Neuronal stem cell (in vitro differentiated cells): ENCODE data around the gene KBTBD7.

Experiments
- DNase-seq: peaks from one replicate; pipeline ENCODE4 v3.0.0-alpha.2; 2013; ENCODE audit warnings: low spot score
- H2AFZ ChIP-seq: one replicate; pipeline ENCODE4 v1.6.1; 2013; ENCODE audit warnings: mild to moderate bottlenecking, low read length, inconsistent platforms
- H2AK5ac ChIP-seq: 2 replicates; pipeline ENCODE4 v1.6.1; 2013; ENCODE audit warnings: low read depth, mild to moderate bottlenecking, inconsistent platforms, low read length, moderate library complexity, mixed read lengths
- H2BK120ac ChIP-seq: 2 replicates; pipeline ENCODE4 v1.6.1; 2013; ENCODE audit warnings: low read depth, mild to moderate bottlenecking, inconsistent platforms, low read length, moderate library complexity, mixed read lengths
- H2BK12ac ChIP-seq: one replicate; pipeline ENCODE4 v1.6.1; 2013; ENCODE audit warnings: low read length, inconsistent platforms
- H2BK15ac ChIP-seq: 2 replicates; pipeline ENCODE4 v1.6.1; 2013; ENCODE audit warnings: mild to moderate bottlenecking, low read length, inconsistent platforms, mixed read lengths
- H2BK5ac ChIP-seq: one replicate; pipeline ENCODE4 v1.6.1; 2013; ENCODE audit warnings: inconsistent platforms, mild to moderate bottlenecking, low read length, moderate library complexity
- H3K14ac ChIP-seq: one replicate; pipeline ENCODE4 v1.6.1; 2013; ENCODE audit warnings: low read length, inconsistent platforms
- H3K18ac ChIP-seq: 2 replicates; pipeline ENCODE4 v1.6.1; 2013; ENCODE audit warnings: low read length, inconsistent platforms
- H3K23ac ChIP-seq: 2 replicates; pipeline ENCODE4 v1.6.1; 2013; ENCODE audit warnings: low read depth, mild to moderate bottlenecking, mixed read lengths, low read length, inconsistent platforms; ENCODE audit not compliant: poor library complexity
- H3K27ac ChIP-seq: replicated peaks from 3 replicates; pipeline ENCODE4 v1.5.1; 2013; ENCODE audit warnings: low read length, inconsistent platforms
- H3K27me3 ChIP-seq, 3 experiments: 2 replicates each; pipeline ENCODE4 v1.6.1; 2013; ENCODE audit warnings: low read length in 3 of 3, mild to moderate bottlenecking in 2 of 3, inconsistent platforms in 1 of 3, low read depth in 1 of 3, mixed read lengths in 1 of 3, moderate library complexity in 1 of 3; ENCODE audit not compliant: control insufficient read depth in 3 of 3, insufficient read depth in 3 of 3
- H3K36me3 ChIP-seq, 2 donors: replicated peaks in 1 of 2; 2 replicates each; pipeline ENCODE4 v1.6.1; 2013; ENCODE audit warnings: low read length in 2 of 2; ENCODE audit not compliant: control insufficient read depth in 2 of 2, insufficient read depth in 2 of 2
- H3K4ac ChIP-seq: 2 replicates; pipeline ENCODE4 v1.6.1; 2013; ENCODE audit warnings: inconsistent platforms, mild to moderate bottlenecking, low read length, moderate library complexity
- H3K4me1 ChIP-seq, 2 donors: 1 replicate in 1 of 2; 2 replicates in 1 of 2; pipeline ENCODE4 v1.6.1; 2013; ENCODE audit warnings: low read length in 2 of 2, low read depth in 1 of 2; ENCODE audit not compliant: control insufficient read depth in 2 of 2, insufficient read depth in 1 of 2
- H3K4me2 ChIP-seq: one replicate; pipeline ENCODE4 v1.6.1; 2013; ENCODE audit warnings: mild to moderate bottlenecking, low read length, inconsistent platforms; ENCODE audit not compliant: insufficient read depth, poor library complexity, severe bottlenecking
- H3K4me3 ChIP-seq, 2 donors: 2 replicates each; pipeline ENCODE4 v1.5.1; 2013; ENCODE audit warnings: low read length in 2 of 2, mild to moderate bottlenecking in 2 of 2, inconsistent platforms in 1 of 2, moderate library complexity in 1 of 2
- H3K79me1 ChIP-seq: one replicate; pipeline ENCODE4 v1.6.1; 2013; ENCODE audit warnings: low read depth, mild to moderate bottlenecking, inconsistent platforms, low read length, moderate library complexity
- H3K9ac ChIP-seq: one replicate; pipeline ENCODE4 v1.6.1; 2013; ENCODE audit warnings: mild to moderate bottlenecking, low read depth, low read length, inconsistent platforms; ENCODE audit not compliant: poor library complexity
- H3K9me3 ChIP-seq, 2 donors: replicated peaks in 1 of 2; 2 replicates each; pipeline versions ENCODE3 to v1.6.1; 2013; ENCODE audit warnings: low read length in 2 of 2, mild to moderate bottlenecking in 2 of 2, inconsistent platforms in 1 of 2, low read depth in 1 of 2, mixed read lengths in 1 of 2, moderate library complexity in 1 of 2; ENCODE audit not compliant: control insufficient read depth in 2 of 2, insufficient read depth in 1 of 2
- H4K8ac ChIP-seq: one replicate; pipeline ENCODE4 v1.6.1; 2013; ENCODE audit warnings: low read depth, mild to moderate bottlenecking, inconsistent platforms, low read length, moderate library complexity
- H4K91ac ChIP-seq: one replicate; pipeline ENCODE4 v1.6.1; 2013; ENCODE audit warnings: low read length, low read depth, mild to moderate bottlenecking, inconsistent platforms; ENCODE audit not compliant: poor library complexity
- WGBS, 2 donors: extraction: QIAGEN DNeasy Blood & Tissue Kit; methylation state at CpG; one replicate each; pipeline ENCODE4 v1.1.7; 2013; ENCODE audit warnings: missing lambda C conversion rate in 2 of 2, mixed read lengths in 1 of 2; ENCODE audit not compliant: insufficient read length in 2 of 2, insufficient replicate concordance in 1 of 2; ENCODE audit errors: extremely low coverage in 2 of 2; 5-methylcytosine and 5-hydroxymethylcytosine counted together

Gene KBTBD7

DNA sequence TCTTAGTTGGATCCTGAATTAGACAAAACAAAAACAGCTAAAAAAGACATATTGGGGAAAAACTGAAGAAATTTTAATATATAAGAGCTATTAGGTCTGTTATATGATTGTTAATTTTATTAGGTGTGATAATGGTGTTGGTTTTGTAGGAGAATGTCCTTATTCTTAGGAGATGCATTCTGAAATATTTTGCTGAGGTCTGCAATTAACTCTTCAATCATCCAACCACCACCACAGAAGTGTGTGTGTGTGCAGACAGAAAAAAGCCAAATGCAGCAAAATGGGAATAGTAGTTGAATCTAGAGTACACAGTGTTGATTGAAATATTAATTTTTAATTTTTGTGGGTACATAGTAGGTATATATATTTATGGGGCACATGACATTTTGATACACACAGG, 12.1 kb upstream of the KBTBD7 start:
- no peak overlapping the region for H3K4ac ChIP-seq
- no peak overlapping the region for H2BK120ac ChIP-seq
- no peak overlapping the region for H3K4me3 ChIP-seq
- no peaks in the 10 kb centered on the region for H3K4me1 ChIP-seq
- H4K91ac ChIP-seq, result no peak overlapping the region
- H3K18ac ChIP-seq, result no peak overlapping the region
- H3K14ac ChIP-seq, result no peak overlapping the region
- no peaks in the 10 kb centered on the region for H3K79me1 ChIP-seq
- no peak overlapping the region for H2BK5ac ChIP-seq
- no peak overlapping the region for H2AFZ ChIP-seq
- H3K23ac ChIP-seq, result no peak overlapping the region
- no peak overlapping the region for H4K8ac ChIP-seq
- H3K4me2 ChIP-seq, result no peak overlapping the region
- H3K9ac ChIP-seq, result no peak overlapping the region
- no peak overlapping the region for H3K27ac ChIP-seq
- no peak overlapping the region for H2BK12ac ChIP-seq
- no peaks in the 10 kb centered on the region for H3K36me3 ChIP-seq
- H2AK5ac ChIP-seq, result no peak overlapping the region
- H3K9me3 ChIP-seq, result peaks cover 0 to 23% of the 10 kb centered on the region in 2 donors
- no peak for DNase-seq
- no peak overlapping the region for H2BK15ac ChIP-seq
- H3K27me3 ChIP-seq, result no peaks in the 10 kb centered on the region

DNA sequence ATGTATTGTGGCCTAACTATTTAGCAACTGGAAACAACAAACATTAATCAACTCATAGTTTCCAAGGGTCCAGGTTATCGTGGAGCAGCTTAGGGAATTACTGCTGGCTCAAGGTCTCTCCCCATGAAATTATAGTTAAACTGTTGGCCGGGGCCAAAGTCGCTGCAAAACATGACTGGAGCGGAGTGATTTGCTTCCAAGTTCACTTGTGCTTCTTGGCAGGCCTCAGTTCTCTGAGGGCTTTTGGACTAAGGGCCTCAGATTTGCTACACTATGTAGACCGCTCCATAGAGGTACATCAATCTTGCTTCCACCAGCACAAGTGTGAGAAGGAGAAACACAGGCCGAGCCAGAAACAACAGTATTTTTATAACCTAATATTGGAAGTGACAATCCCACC, 9.4 kb upstream of the KBTBD7 start:
- no peaks in the 10 kb centered on the region for H3K36me3 ChIP-seq
- DNase-seq, result no peak
- H3K79me1 ChIP-seq, result no peaks in the 10 kb centered on the region
- no peak overlapping the region for H3K4me3 ChIP-seq
- H3K9me3 ChIP-seq, result peaks cover 0 to 12% of the 10 kb centered on the region in 2 donors
- no peaks in the 10 kb centered on the region for H3K4me1 ChIP-seq
- no peak overlapping the region for H2BK5ac ChIP-seq
- H3K14ac ChIP-seq, result no peak overlapping the region
- no peak overlapping the region for H3K27ac ChIP-seq
- H2BK15ac ChIP-seq, result no peak overlapping the region
- H3K9ac ChIP-seq, result no peak overlapping the region
- no peaks in the 10 kb centered on the region for H3K27me3 ChIP-seq
- H3K4me2 ChIP-seq, result no peak overlapping the region
- H2BK120ac ChIP-seq, result no peak overlapping the region
- H3K4ac ChIP-seq, result no peak overlapping the region
- no peak overlapping the region for H2BK12ac ChIP-seq
- no peak overlapping the region for H2AFZ ChIP-seq
- H4K8ac ChIP-seq, result no peak overlapping the region
- H3K18ac ChIP-seq, result no peak overlapping the region
- no CpG with 5 or more reads among the region's 6 CpGs for WGBS, 2 donors
- no peak overlapping the region for H3K23ac ChIP-seq
- H2AK5ac ChIP-seq, result no peak overlapping the region
- H4K91ac ChIP-seq, result no peak overlapping the region

DNA sequence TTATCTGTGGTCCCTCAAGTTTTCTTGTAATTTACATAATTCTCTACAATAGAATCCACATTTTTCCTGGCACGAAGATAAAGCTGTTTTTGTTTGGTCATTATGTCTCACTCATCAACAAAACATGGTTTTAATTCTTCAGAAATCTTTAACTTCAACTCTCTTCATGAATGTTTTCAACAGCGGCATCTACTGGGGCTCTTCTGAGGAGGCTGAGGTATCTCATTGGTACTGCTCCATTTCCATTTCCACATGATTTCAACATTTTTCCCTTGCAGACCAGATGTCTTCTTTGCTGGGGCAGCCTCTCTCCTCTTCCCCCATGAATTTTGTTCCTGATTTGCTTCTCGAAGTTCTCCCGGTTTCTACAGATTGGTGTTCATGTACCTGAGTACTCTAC, 5.8 kb upstream of the KBTBD7 start:
- H2BK15ac ChIP-seq, result no peak overlapping the region
- no CpG with 5 or more reads among the region's 4 CpGs for WGBS, 2 donors
- H3K4ac ChIP-seq, result no peak overlapping the region
- no peak for DNase-seq
- no peak overlapping the region for H3K9ac ChIP-seq
- H4K91ac ChIP-seq, result no peak overlapping the region
- H3K18ac ChIP-seq, result no peak overlapping the region
- no peak overlapping the region for H2BK120ac ChIP-seq
- no peak overlapping the region for H2AK5ac ChIP-seq
- H3K36me3 ChIP-seq, result no peaks in the 10 kb centered on the region
- H2AFZ ChIP-seq, result no peak overlapping the region
- H3K27me3 ChIP-seq, result no peaks in the 10 kb centered on the region
- H3K4me1 ChIP-seq, result no peaks in the 10 kb centered on the region
- no peak overlapping the region for H2BK12ac ChIP-seq
- H3K27ac ChIP-seq, result no peak overlapping the region
- no peak overlapping the region for H3K4me3 ChIP-seq
- no peak overlapping the region for H3K23ac ChIP-seq
- no peak overlapping the region for H3K14ac ChIP-seq
- no peak overlapping the region for H2BK5ac ChIP-seq
- H3K9me3 ChIP-seq, result no peaks in the 10 kb centered on the region
- H3K4me2 ChIP-seq, result no peak overlapping the region
- H4K8ac ChIP-seq, result no peak overlapping the region
- no peaks in the 10 kb centered on the region for H3K79me1 ChIP-seq

DNA sequence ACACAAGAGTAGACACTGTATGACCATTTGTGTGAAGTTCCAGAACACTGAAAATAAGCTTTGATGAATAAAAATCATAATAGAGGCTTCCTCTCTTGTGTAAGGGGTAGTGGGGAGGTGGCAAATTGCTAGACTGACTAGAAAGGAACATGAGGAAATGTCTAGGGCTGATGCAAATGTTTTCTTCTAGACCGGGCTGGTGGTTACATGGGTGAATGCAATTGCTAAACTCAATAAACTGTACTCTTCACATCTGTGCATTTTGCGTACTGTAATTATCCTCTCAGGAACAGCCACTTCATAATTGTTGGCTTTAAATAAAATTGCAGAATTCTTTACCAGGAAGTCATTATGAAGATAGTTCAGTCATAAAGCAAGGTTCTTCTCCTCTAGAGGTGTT, 5.2 kb upstream of the KBTBD7 start:
- no CpG with 5 or more reads among the region's 2 CpGs for WGBS, 2 donors

More for the DNA sequence above, 5.2 kb upstream of the KBTBD7 start:
- no peak overlapping the region for H2BK12ac ChIP-seq
- no peaks in the 10 kb centered on the region for H3K36me3 ChIP-seq
- no peak overlapping the region for H3K18ac ChIP-seq
- no peak overlapping the region for H3K23ac ChIP-seq
- no peak overlapping the region for H4K91ac ChIP-seq
- H3K79me1 ChIP-seq, result no peaks in the 10 kb centered on the region
- no peak overlapping the region for H2BK120ac ChIP-seq
- H3K9me3 ChIP-seq, result no peaks in the 10 kb centered on the region
- no peak overlapping the region for H2AK5ac ChIP-seq
- no peak overlapping the region for H3K4ac ChIP-seq
- no peak overlapping the region for H3K14ac ChIP-seq
- H3K4me3 ChIP-seq, result no peak overlapping the region
- no peak overlapping the region for H3K4me2 ChIP-seq
- no peak overlapping the region for H2BK5ac ChIP-seq
- H3K27ac ChIP-seq, result no peak overlapping the region
- no peak overlapping the region for H2AFZ ChIP-seq
- H3K9ac ChIP-seq, result no peak overlapping the region
- no peak overlapping the region for H4K8ac ChIP-seq
- no peaks in the 10 kb centered on the region for H3K27me3 ChIP-seq
- no peak for DNase-seq
- no peak overlapping the region for H2BK15ac ChIP-seq
- no peaks in the 10 kb centered on the region for H3K4me1 ChIP-seq
